HEK293T (cell line): ENCODE results near the gene HOXA6.

Experiments
- FOXA1 ChIP-seq: fragments of 450-650 bp; IDR thresholded peaks from 2 replicates; pipeline ENCODE4 v1.6.1; 2016; ENCODE audit warnings: mild to moderate bottlenecking
- FOXM1 ChIP-seq: fragments of 450-650 bp; IDR thresholded peaks from 2 replicates; pipeline ENCODE4 v1.6.1; 2017; ENCODE audit warnings: mild to moderate bottlenecking, borderline replicate concordance
- SP1 ChIP-seq: fragments of 450-650 bp; IDR thresholded peaks from 2 replicates; pipeline ENCODE4 v1.6.1; 2017
- SUZ12 ChIP-seq: fragments of 450-650 bp; IDR thresholded peaks from 2 replicates; pipeline ENCODE4 v1.6.1; 2016; ENCODE audit warnings: mild to moderate bottlenecking
- TARDBP ChIP-seq: fragments of 450-650 bp; IDR thresholded peaks from 2 replicates; pipeline ENCODE4 v1.6.1; 2016

- TF ChIP-seq FOXA1 (no peak), SP1 (no peak), FOXM1 (no peak), TARDBP (no peak), SUZ12 (no peak)
These were observed 11.1 kb upstream of the HOXA6 start for GRCh38 chr7:27158436-27159265.
